ENCODE measurements around the gene WWOX. TPM values are rescaled to one million over a fixed set of nuclear protein-coding genes. Genes with fewer than 3 reads are reported as not detected.

The WWOX gene
- total and polyA plus RNA-seq, 3 donors from 2014 or later: 20.6 to 76.7 (median 64.1) TPM

GRCh38 chr16:78478267-78478861, 378.9 kb downstream of the WWOX start:
- no peaks in the 10 kb centered on the region for H3K9me3 ChIP-seq
- intact Hi-C loops (cut with DNase I; ENCODE audit: low total_unique reads): no loop called here
- WGBS, 2 donors: 75% methylated on average over 7 of the region's 7 CpGs
- no peaks in the 10 kb centered on the region for H3K4me1 ChIP-seq
- peak in 2 of 3 experiments; percentile 40 to 48 for TF ChIP-seq CTCF (IDR thresholded peaks at IDR 0.05)
- no peak for TF ChIP-seq POLR2A (IDR thresholded peaks at IDR 0.05)
- DNase-seq: no peak
- no peaks in the 10 kb centered on the region for H3K27me3 ChIP-seq
- H3K4me3 ChIP-seq: no peak overlapping the region
- H3K36me3 ChIP-seq (ENCODE audit: low read depth, missing control alignments): no peaks in the 10 kb centered on the region
- no peak overlapping the region for H3K27ac ChIP-seq

GRCh38 chr16:78479723-78480122, 380.3 kb downstream of the WWOX start:
- Histone ChIP-seq H3K9me3 (no peaks in the 10 kb centered on the region), H3K4me3 (no peak overlapping the region), H3K36me3 (ENCODE audit: low read depth, missing control alignments) (no peaks in the 10 kb centered on the region), H3K4me1 (no peaks in the 10 kb centered on the region), H3K27me3 (no peaks in the 10 kb centered on the region), H3K27ac (no peak overlapping the region)
- 96% methylated on average over 2 of the region's 2 CpGs for WGBS, 2 donors
- TF ChIP-seq CTCF (IDR thresholded peaks at IDR 0.05) (no peak), POLR2A (IDR thresholded peaks at IDR 0.05) (no peak)
- intact Hi-C loops (cut with DNase I; ENCODE audit: low total_unique reads): no loop called here
- no peak for DNase-seq

- no peaks in the 10 kb centered on the region for H3K27me3 ChIP-seq
- H3K4me3 ChIP-seq: no peak overlapping the region
- no peak overlapping the region for H3K27ac ChIP-seq
- no peaks in the 10 kb centered on the region for H3K36me3 ChIP-seq (ENCODE audit: low read depth, missing control alignments)
- intact Hi-C loops (cut with DNase I; ENCODE audit: low total_unique reads): no loop called here
- no peaks in the 10 kb centered on the region for H3K4me1 ChIP-seq
- WGBS, 2 donors: 70 to 84% methylated on average over 2 of the region's 2 CpGs
- H3K9me3 ChIP-seq: no peaks in the 10 kb centered on the region
- DNase-seq: no peak
- TF ChIP-seq POLR2A (IDR thresholded peaks at IDR 0.05): no peak
- no peak for TF ChIP-seq CTCF (IDR thresholded peaks at IDR 0.05)
These were observed 381.1 kb downstream of the WWOX start for GRCh38 chr16:78480588-78480987.

- Histone ChIP-seq H3K4me1 (no peaks in the 10 kb centered on the region), H3K4me3 (no peak overlapping the region), H3K36me3 (ENCODE audit: low read depth, missing control alignments) (no peaks in the 10 kb centered on the region), H3K27ac (no peak overlapping the region), H3K27me3 (no peaks in the 10 kb centered on the region), H3K9me3 (no peaks in the 10 kb centered on the region)
- DNase-seq: no peak
- TF ChIP-seq POLR2A (IDR thresholded peaks at IDR 0.05) (no peak), CTCF (IDR thresholded peaks at IDR 0.05) (no peak)
- intact Hi-C loops (cut with DNase I; ENCODE audit: low total_unique reads): no loop called here
- 89 to 92% methylated on average over 13 of the region's 13 CpGs for WGBS, 2 donors
These were observed 383.9 kb downstream of the WWOX start for GRCh38 chr16:78483124-78483992.
